Stomach (tissue), 9 donors: ENCODE data around the gene LRIG1. TPM values are rescaled to one million over a fixed set of nuclear protein-coding genes. Genes with fewer than 3 reads are reported as not detected.

Experiments used
- DNase-seq, 2 donors: peaks; one replicate each; pipeline versions ENCODE4 v3.0.0 to v3.0.0-alpha.2; 2013 to 2019
- H3K27ac ChIP-seq, 5 donors: fragments of 200-600 bp in 4 of 5; sonication (generic) in 4 of 5; one replicate each; pipeline ENCODE4 v1.5.1; 2013 to 2019; ENCODE audit warnings: mild to moderate bottlenecking in 1 of 5, moderate library complexity in 1 of 5
- H3K27me3 ChIP-seq, 3 donors: fragments of 200-600 bp; sonication (generic); one replicate each; pipeline ENCODE4 v1.5.1; 2017 to 2019; ENCODE audit warnings: mixed run types in 1 of 3
- H3K36me3 ChIP-seq, 4 donors: fragments of 200-600 bp; sonication (generic); 1 replicate in 3 of 4; 2 replicates in 1 of 4; pipeline ENCODE4 v1.5.1; 2016 to 2019
- H3K4me1 ChIP-seq, 4 donors: fragments of 200-600 bp; sonication (generic); one replicate each; pipeline ENCODE4 v1.5.1; 2016 to 2019
- H3K4me3 ChIP-seq, 4 donors: fragments of 200-600 bp; sonication (generic) in 3 of 4; one replicate each; pipeline ENCODE4 v1.5.1; 2016 to 2019; ENCODE audit warnings: mild to moderate bottlenecking in 1 of 4
- H3K9me3 ChIP-seq, 4 donors: fragments of 200-600 bp; sonication (generic); one replicate each; pipeline ENCODE4 v1.5.1; 2016 to 2019
- EP300 ChIP-seq: sonication (generic); formaldehyde crosslinking; IDR thresholded peaks from one replicate; pipeline ENCODE4 v1.6.1; 2017; ENCODE audit warnings: antibody characterized with exemption
- POLR2A ChIP-seq, 4 donors: fragments of 450-650 bp; IDR thresholded peaks; one replicate each; pipeline ENCODE4 v1.6.1; 2016; ENCODE audit warnings: antibody characterized with exemption in 4 of 4, control low read depth in 2 of 4, mild to moderate bottlenecking in 1 of 4, moderate library complexity in 1 of 4
- POLR2AphosphoS5 ChIP-seq, 3 donors: sonication (generic); formaldehyde crosslinking; IDR thresholded peaks; one replicate each; pipeline ENCODE4 v1.6.1; 2016; ENCODE audit warnings: antibody characterized with exemption in 3 of 3
- WGBS, 5 donors: extraction: QIAGEN DNeasy Blood & Tissue Kit in 3 of 5; methylation state at CpG; one replicate each; pipeline versions ENCODE4 v1.1.5 to v1.1.7; 2013 to 2018; 5-methylcytosine and 5-hydroxymethylcytosine counted together
- intact Hi-C: fragments of 100-400 bp; cut with DNase I; formaldehyde crosslinking; loops from one replicate; pipeline ENCODE4 v1.15.1; 2023; ENCODE audit warnings: low total_unique reads
- polyA plus RNA-seq, 3 donors: library from polyadenylated mRNA; stranded (reverse); fragments of 200-250 nt; gene quantifications; one replicate each; pipeline ENCODE4 v1.2.3, GENCODE V29; 2013
- total RNA-seq, 5 donors: library from RNA; depleted of rRNA; stranded (reverse); fragments of >200 nt; gene quantifications; one replicate each; pipeline versions ENCODE4 v1.1.0 to v1.2.3, GENCODE V29; 2014 to 2016
- TF ChIP-seq, protein P1 (sequence below), 7 experiments: fragments of 450-650 bp in 4 of 7; fragments of 200-600 bp in 3 of 7; sonication (generic) in 3 of 7; IDR thresholded peaks; one replicate each; pipeline ENCODE4 v1.5.1; 2016 to 2019; ENCODE audit warnings: antibody characterized with exemption in 7 of 7, control low read depth in 2 of 7, mild to moderate bottlenecking in 1 of 7
- donor health status: healthy with polysubstance abuse.
- donor health status: Bipolar disorder and iron deficiency.
- donor health status: healthy.

The LRIG1 gene
- total and polyA plus RNA-seq, 8 donors: 20.2 to 278 (median 87.0) TPM

GRCh38 chr3:66454464-66454859 is 46.4 kb downstream of the LRIG1 start:
- H3K27me3 ChIP-seq: no peaks in the 10 kb centered on the region
- no peak for DNase-seq
- H3K4me1 ChIP-seq: peaks cover 42 to 85% (median 63%) of the 10 kb centered on the region in 4 donors
- intact Hi-C loops: no loop called here
- peaks cover 10 to 31% (median 17%) of the 10 kb centered on the region in 4 donors for H3K36me3 ChIP-seq
- peak overlapping the region in 4 of 5 donors; percentile 36 to 83 (median 76) for H3K27ac ChIP-seq
- H3K9me3 ChIP-seq: no peaks in the 10 kb centered on the region
- no peak overlapping the region for H3K4me3 ChIP-seq
- TF ChIP-seq POLR2AphosphoS5 (IDR thresholded peaks at IDR 0.05): no peak
- TF ChIP-seq, protein P1, sequence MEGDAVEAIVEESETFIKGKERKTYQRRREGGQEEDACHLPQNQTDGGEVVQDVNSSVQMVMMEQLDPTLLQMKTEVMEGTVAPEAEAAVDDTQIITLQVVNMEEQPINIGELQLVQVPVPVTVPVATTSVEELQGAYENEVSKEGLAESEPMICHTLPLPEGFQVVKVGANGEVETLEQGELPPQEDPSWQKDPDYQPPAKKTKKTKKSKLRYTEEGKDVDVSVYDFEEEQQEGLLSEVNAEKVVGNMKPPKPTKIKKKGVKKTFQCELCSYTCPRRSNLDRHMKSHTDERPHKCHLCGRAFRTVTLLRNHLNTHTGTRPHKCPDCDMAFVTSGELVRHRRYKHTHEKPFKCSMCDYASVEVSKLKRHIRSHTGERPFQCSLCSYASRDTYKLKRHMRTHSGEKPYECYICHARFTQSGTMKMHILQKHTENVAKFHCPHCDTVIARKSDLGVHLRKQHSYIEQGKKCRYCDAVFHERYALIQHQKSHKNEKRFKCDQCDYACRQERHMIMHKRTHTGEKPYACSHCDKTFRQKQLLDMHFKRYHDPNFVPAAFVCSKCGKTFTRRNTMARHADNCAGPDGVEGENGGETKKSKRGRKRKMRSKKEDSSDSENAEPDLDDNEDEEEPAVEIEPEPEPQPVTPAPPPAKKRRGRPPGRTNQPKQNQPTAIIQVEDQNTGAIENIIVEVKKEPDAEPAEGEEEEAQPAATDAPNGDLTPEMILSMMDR (IDR thresholded peaks at IDR 0.05): no peak
- TF ChIP-seq EP300: no peak
- no peak for TF ChIP-seq POLR2A (IDR thresholded peaks at IDR 0.05)
- WGBS, 5 donors: 75 to 87% (median 86%) methylated on average over 8 of the region's 8 CpGs

DNA sequence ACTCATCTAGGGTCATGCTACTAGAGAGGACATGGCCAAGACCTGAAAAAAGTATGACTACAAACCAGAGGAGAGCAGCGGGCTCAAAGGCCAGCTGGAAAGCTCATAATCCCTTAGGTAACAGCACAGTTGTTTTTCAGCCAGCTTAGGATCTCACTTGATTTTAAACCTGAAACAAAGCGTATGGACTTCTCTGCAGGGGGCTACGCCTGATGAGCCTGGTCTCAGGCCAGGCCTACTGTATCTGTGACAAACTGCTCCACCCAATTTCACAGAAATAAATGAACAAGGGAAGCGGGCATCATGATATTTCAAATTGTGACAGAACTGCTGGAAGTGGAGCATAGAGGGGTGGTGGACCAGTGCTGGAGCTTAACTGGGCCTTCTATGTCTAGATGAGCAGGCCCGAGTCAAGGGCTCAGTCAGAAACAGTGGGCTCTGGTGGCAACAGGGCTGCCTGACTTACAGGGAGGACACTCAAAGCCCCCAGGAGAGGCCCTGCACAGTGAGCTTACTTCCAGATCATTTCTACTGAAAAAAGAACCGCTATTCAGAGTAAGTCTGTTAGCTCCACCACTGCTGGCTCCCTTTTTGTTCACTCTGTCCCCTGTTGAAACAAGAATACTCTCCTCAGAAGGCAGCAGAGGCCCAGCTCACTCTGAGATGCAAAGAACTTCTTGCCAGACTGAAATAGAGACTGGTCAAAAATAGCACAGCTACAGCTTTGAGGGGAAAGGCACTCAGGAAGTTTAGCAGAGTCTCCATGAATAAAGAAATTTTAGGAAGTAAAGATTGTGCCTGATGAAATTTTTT is 47.0 kb downstream of the LRIG1 start:
- Histone ChIP-seq H3K9me3 (no peaks in the 10 kb centered on the region), H3K4me1 (peaks cover 48 to 86% (median 66%) of the 10 kb centered on the region in 4 donors), H3K4me3 (no peak overlapping the region), H3K27ac (peak overlapping the region in 4 of 5 donors; percentile 36 to 83 (median 76)), H3K36me3 (peaks cover 10 to 25% (median 15%) of the 10 kb centered on the region in 4 donors), H3K27me3 (no peaks in the 10 kb centered on the region)
- intact Hi-C loops: no loop called here
- TF ChIP-seq POLR2A (IDR thresholded peaks at IDR 0.05): no peak
- no peak for TF ChIP-seq POLR2AphosphoS5 (IDR thresholded peaks at IDR 0.05)
- TF ChIP-seq, protein P1 (IDR thresholded peaks at IDR 0.05): no peak
- TF ChIP-seq EP300: no peak
- no peak for DNase-seq
- 81 to 91% (median 84%) methylated on average over 5 to 6 of the region's 6 CpGs for WGBS, 5 donors

DNA sequence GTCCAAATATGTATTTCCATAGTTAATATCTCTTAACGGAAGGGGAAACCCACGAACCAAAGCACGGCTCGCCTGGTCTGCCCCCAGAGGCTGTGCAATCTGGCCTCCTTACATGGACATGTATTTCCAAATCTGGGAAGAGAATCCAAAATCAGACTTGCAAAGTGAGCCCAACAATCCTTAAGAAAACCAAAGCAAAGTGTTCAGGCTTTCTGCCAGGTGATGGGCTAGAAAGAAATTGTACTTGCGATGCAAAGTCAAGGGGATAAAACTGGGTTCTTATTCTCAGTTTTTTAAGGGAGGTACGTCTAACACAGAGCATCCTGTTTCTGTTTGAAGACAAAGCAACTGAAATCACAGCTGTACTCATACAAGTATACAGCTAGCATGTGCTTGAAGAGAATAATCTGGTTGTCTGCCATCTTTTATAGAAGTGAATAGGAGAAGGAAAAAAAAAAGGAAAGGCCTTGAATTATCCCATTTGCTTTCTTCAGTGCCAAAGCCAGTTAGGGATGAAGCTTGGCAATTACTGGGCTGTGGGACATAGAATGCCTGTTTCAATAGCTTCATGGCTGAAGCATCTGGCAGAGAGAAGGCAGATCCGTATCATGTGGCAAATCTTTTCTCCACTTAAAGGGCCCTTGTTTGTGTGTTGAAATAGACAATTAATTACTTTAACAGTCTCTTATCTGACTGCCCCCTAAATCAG is 48.4 kb downstream of the LRIG1 start:
- peak in 1 of 2 donors; percentile 73 for DNase-seq
- Histone ChIP-seq H3K4me1 (peaks cover 57 to 98% (median 77%) of the 10 kb centered on the region in 4 donors), H3K27me3 (no peaks in the 10 kb centered on the region), H3K36me3 (peaks cover 4 to 15% (median 6%) of the 10 kb centered on the region in 4 donors), H3K4me3 (no peak overlapping the region), H3K27ac (peak overlapping the region in 4 of 5 donors; percentile 58 to 83 (median 76)), H3K9me3 (no peaks in the 10 kb centered on the region)
- WGBS, 5 donors: 54 to 72% (median 66%) methylated on average over 7 of the region's 7 CpGs
- TF ChIP-seq POLR2A (IDR thresholded peaks at IDR 0.05): no peak
- no peak for TF ChIP-seq EP300
- no peak for TF ChIP-seq POLR2AphosphoS5 (IDR thresholded peaks at IDR 0.05)
- TF ChIP-seq, protein P1 (IDR thresholded peaks at IDR 0.05): no peak
- intact Hi-C loops: no loop called here

GRCh38 chr3:66451766-66452165 is 49.1 kb downstream of the LRIG1 start:
- WGBS, 5 donors: 79 to 98% (median 86%) methylated on average over 6 of the region's 6 CpGs
- Histone ChIP-seq H3K36me3 (peaks cover 2 to 10% (median 4%) of the 10 kb centered on the region in 4 donors), H3K4me1 (peaks cover 57 to 98% (median 77%) of the 10 kb centered on the region in 4 donors), H3K9me3 (no peaks in the 10 kb centered on the region), H3K27me3 (no peaks in the 10 kb centered on the region), H3K27ac (peak overlapping the region; percentile 35 to 83 (median 74)), H3K4me3 (no peak overlapping the region)
- TF ChIP-seq POLR2AphosphoS5 (IDR thresholded peaks at IDR 0.05) (no peak), EP300 (no peak), POLR2A (IDR thresholded peaks at IDR 0.05) (no peak)
- TF ChIP-seq, protein P1 (IDR thresholded peaks at IDR 0.05): no peak
- intact Hi-C loops: no loop called here
- no peak for DNase-seq
